ENCODE measurements around the gene PRSS57. TPM values are rescaled to one million over a fixed set of nuclear protein-coding genes. Genes with fewer than 3 reads are reported as not detected.

PRSS57 gene
- total RNA-seq, 2 experiments from 2014 or later = not detected

DNA sequence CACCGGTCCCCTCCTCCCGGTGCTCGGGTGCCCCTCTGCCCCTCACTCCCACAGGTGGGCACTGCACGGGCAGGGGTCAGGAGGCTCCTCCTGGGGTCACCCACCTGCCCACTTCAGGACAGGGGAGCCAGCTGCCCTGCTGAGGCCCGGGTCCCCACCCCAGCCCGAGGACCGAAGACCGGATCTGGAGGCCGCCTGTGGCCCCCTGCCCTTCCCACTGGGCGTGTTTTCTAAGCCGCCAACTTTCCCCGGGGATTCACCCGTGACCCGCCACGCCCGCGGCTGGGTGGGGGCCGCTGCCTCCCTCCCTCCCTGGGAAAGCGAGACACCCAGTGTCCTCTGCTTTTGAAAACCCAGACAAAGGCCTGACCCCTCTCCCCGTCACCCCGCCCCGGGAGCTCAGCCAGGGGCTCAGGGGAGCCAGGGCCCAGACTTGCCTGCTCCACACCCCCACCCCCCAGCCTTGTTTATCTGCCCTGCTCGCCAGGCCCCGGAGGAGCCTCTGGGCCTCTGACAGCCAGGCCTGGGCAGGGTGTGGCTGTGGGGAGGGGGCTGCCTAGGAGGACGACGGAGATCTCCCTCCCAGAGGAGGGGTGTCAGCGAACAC is 14.8 kb upstream of the PRSS57 start:
- no peak overlapping the region for H3K4me3 Mint-ChIP-seq
- CTCF ChIA-PET = no interaction called here

DNA sequence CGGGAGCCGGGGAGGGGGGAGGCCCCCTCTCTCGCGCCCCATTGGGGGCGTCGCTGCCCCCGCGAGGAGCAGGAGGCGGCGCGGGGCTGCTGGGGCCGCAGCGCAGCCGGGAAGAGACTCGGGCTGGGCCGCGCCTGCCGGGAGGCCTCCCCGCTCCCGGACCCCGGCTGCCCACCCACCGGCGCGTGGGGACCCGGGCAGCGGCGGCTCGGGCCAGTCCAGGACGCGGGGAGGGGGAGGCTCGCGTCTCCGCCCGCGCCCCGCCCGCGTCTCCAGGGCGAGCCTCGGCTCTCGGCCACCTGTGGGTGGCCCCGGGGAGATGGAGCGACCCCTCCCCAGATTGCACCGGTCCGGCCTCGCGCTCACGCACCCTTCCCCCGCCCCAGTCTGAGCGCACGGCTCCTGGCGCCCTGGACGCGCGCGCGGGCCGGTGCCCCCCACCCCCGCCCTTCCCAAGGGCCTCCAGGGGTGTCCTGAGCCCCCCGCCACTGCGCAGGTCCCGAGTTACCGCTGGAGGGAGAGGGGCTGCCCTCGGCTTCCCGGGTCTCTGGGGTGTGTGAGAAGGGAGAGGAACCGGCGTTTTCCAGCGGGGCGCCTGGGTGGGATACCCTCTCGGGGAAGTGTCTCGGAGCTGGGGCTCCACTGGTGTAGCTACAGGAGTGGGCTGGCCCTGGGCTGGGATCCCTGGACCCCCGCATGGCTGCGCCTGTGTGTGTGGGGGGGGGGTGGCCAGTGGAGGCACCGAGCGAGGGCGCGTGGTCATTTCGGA is 14.1 kb upstream of the PRSS57 start:
- H3K4me3 Mint-ChIP-seq = no peak overlapping the region
- no peaks in the 10 kb centered on the region for H3K36me3 Mint-ChIP-seq (ENCODE audit: low read depth)
- no peak for DNase-seq
- Histone ChIP-seq H3K9me3 (ENCODE audit: control insufficient read depth in 1 of 2, insufficient read depth in 1 of 2, low read length in 2 of 2) (peaks cover 0 to 13% of the 10 kb centered on the region in 2 experiments), H3K27me3 (ENCODE audit: control insufficient read depth in 1 of 2, insufficient read depth in 2 of 2, low read length in 2 of 2) (peaks cover 25 to 37% of the 10 kb centered on the region in 2 experiments), H3K4me1 (ENCODE audit: insufficient read depth, low read length) (peaks cover 8% of the 10 kb centered on the region), H3K36me3 (ENCODE audit: insufficient read depth, low read length) (no peaks in the 10 kb centered on the region), H3K4me3 (ENCODE audit: low read length) (no peak overlapping the region), H3K27ac (ENCODE audit: low read depth in 1 of 2, low read length in 2 of 2) (no peak overlapping the region)
- no peak overlapping the region for H3K27ac Mint-ChIP-seq
- H3K9me3 Mint-ChIP-seq = no peaks in the 10 kb centered on the region
- intact Hi-C loops (cut with DNase I, micrococcal nuclease) = no loop called here
- no peak for TF ChIP-seq CTCF (IDR thresholded peaks at IDR 0.05)
- POLR2A ChIA-PET = no interaction called here
- ATAC-seq (ENCODE audit: poor library complexity) = no peak
- no peaks in the 10 kb centered on the region for H3K4me1 Mint-ChIP-seq (ENCODE audit: low read depth)
- H3K27me3 Mint-ChIP-seq = peaks cover 35% of the 10 kb centered on the region
- CTCF ChIA-PET = no interaction called here

More for the DNA sequence above, 14.8 kb upstream of the PRSS57 start:
- peaks cover 35% of the 10 kb centered on the region for H3K27me3 Mint-ChIP-seq
- no peaks in the 10 kb centered on the region for H3K4me1 Mint-ChIP-seq (ENCODE audit: low read depth)
- ATAC-seq (ENCODE audit: poor library complexity) (no peak), DNase-seq (no peak)
- no peak overlapping the region for H3K4me3 ChIP-seq (ENCODE audit: low read length)
- no peak for TF ChIP-seq CTCF (IDR thresholded peaks at IDR 0.05)
- POLR2A ChIA-PET = no interaction called here
- intact Hi-C loops (cut with DNase I, micrococcal nuclease) = no loop called here
- H3K9me3 ChIP-seq (ENCODE audit: control insufficient read depth in 1 of 2, insufficient read depth in 1 of 2, low read length in 2 of 2) = peaks cover 0 to 16% of the 10 kb centered on the region in 2 experiments
- H3K9me3 Mint-ChIP-seq = no peaks in the 10 kb centered on the region
- peaks cover 2% of the 10 kb centered on the region for H3K4me1 ChIP-seq (ENCODE audit: insufficient read depth, low read length)
- no peaks in the 10 kb centered on the region for H3K36me3 Mint-ChIP-seq (ENCODE audit: low read depth)
- no peak overlapping the region for H3K27ac Mint-ChIP-seq
- H3K27ac ChIP-seq (ENCODE audit: low read depth in 1 of 2, low read length in 2 of 2) = no peak overlapping the region
- no peaks in the 10 kb centered on the region for H3K36me3 ChIP-seq (ENCODE audit: insufficient read depth, low read length)
- H3K27me3 ChIP-seq (ENCODE audit: control insufficient read depth in 1 of 2, insufficient read depth in 2 of 2, low read length in 2 of 2) = peaks cover 25 to 33% of the 10 kb centered on the region in 2 experiments

GRCh38 chr19:708154-709143 is 13.2 kb upstream of the PRSS57 start, which contains the start of gene PALM:
Gene PALM (plus strand): TSS chr19:708935. CDS start chr19:709147, 212 bp downstream.
- no peak within 1 kb of the TSS for H3K27ac Mint-ChIP-seq
- DNase-seq (peak in 3 of 14 experiments; percentile 4 to 43 (median 17)), ATAC-seq (ENCODE audit: poor library complexity) (no peak)
- Histone ChIP-seq H3K36me3 (ENCODE audit: insufficient read depth, low read length) (no peaks in the 10 kb centered on the region), H3K27me3 (ENCODE audit: control insufficient read depth in 1 of 2, insufficient read depth in 2 of 2, low read length in 2 of 2) (peaks cover 25 to 39% of the 10 kb centered on the region in 2 experiments), H3K4me3 (ENCODE audit: low read length) (no peak within 1 kb of the TSS), H3K9me3 (ENCODE audit: control insufficient read depth in 1 of 2, insufficient read depth in 1 of 2, low read length in 2 of 2) (peaks cover 0 to 17% of the 10 kb centered on the region in 2 experiments), H3K4me1 (ENCODE audit: insufficient read depth, low read length) (peaks cover 16% of the 10 kb centered on the region), H3K27ac (ENCODE audit: low read depth in 1 of 2, low read length in 2 of 2) (no peak within 1 kb of the TSS)
- no peaks in the 10 kb centered on the region for H3K36me3 Mint-ChIP-seq (ENCODE audit: low read depth)
- H3K4me3 Mint-ChIP-seq = no peak within 1 kb of the TSS
- H3K27me3 Mint-ChIP-seq = peaks cover 38% of the 10 kb centered on the region
- TF ChIP-seq CTCF (IDR thresholded peaks at IDR 0.05) = no peak
- no peaks in the 10 kb centered on the region for H3K9me3 Mint-ChIP-seq
- ChIA-PET CTCF (interaction anchor here (1.5 kb wide), 1 partner anchor 124 kb away, joined by 4 read pairs; no protein-coding TSS in a partner anchor), POLR2A (no interaction called here)
- peaks cover 3% of the 10 kb centered on the region for H3K4me1 Mint-ChIP-seq (ENCODE audit: low read depth)
- intact Hi-C loops (cut with DNase I, micrococcal nuclease) = no loop called here
